NCI-H2107 treated with DMSO at 0.1 percent for 48 hours (cell line): ENCODE measurements around the gene PRPF6.
"Not testable (repeated sequence)": the region's sequence is repeated elsewhere in the genome, so short reads cannot be mapped to it uniquely, and the experiment has no call there.

Experiments
- DNase-seq: peaks from one replicate; lab custom pipeline; 2025; ENCODE audit not compliant: unreplicated experiment; lab: John Stamatoyannopoulos, UW

Gene PRPF6

DNA sequence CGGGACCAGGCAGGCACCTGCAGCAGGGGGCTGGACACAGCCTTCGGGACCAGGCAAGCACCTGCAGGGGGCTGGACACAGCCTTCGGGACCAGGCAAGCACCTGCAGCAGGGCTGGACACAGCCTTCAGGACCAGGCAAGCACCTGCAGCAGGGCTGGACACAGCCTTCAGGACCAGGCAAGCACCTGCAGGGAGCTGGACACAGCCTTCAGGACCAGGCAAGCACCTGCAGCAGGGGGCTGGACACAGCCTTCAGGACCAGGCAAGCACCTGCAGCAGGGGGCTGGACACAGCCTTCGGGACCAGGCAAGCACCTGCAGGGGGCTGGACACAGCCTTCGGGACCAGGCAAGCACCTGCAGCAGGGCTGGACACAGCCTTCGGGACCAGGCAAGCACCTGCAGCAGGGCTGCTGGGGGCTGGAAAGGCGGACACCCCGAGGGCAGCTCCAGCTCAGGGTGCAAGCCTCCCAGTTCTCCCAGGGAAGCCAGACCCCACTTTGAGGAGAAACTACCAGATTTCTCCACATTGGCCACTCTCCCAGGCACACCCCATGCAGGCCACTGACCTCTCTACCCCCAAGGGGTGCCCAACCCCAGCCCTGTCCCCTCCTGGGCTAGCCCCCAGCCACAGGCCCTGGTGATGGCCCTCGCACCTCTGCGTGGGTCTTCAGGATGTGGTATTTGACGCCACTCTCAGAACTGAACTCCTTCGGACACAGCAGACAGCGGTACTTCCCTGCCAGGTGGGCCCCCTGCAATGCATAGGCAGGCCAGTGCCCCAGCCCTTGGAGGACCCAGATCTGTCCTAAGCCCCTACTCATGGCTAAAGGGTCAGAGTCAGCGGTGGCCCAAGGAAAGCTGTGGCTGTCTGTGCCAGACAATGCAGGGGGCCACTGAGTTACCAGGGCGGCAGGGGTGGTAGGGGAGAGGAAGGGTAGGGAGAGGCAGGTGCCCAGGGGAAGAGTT lies 20.0 kb upstream of the PRPF6 start:
- DNase-seq = not testable (repeated sequence)

- no peak for DNase-seq
Measured at GRCh38 chr20:63961664-63962425, 19.1 kb upstream of the PRPF6 start.

DNA sequence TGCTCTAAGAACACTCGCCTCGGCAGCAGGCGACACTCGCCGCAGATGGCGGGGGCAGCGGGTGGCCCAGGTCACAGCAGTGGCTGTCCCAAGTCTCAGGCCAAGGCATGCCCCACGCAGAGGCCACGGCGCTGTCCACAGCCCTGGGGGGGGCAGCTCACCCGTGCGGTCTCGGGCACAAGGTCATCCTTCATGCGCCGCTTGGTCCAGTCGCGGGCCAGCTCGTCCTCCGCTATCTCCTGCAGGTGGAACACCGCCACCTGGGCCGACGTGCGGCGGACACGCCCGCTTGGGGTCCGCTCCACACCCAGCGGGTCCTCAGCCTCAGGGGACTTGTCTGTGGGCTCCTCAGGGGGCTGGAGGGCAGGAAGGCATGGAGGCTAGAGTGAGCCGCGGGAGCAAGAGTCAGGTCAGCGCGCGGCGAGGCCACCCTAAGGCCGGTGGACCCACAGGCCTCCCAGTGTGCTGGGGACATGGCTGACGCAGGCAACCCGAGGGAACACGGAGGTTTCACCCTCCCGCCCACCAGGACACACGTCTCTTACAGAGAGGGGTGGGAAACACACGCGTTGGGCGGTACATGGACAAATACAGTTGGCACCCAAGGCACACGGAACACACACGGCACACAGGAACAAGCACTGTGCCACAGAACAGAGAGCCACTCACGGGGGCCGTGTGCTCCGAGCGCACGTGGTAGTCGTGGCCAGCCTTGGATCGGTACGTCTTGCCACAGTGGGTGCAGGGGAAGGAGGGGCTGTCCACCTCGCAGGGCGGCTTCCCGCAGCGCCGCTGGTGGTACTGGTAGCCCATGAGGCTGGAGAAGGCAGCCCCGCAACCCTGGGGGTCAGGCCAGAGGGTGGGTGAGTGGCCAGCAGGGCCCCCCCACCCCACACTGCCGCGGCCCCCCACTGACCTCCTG lies 18.2 kb upstream of the PRPF6 start:
- DNase-seq = no peak

DNA sequence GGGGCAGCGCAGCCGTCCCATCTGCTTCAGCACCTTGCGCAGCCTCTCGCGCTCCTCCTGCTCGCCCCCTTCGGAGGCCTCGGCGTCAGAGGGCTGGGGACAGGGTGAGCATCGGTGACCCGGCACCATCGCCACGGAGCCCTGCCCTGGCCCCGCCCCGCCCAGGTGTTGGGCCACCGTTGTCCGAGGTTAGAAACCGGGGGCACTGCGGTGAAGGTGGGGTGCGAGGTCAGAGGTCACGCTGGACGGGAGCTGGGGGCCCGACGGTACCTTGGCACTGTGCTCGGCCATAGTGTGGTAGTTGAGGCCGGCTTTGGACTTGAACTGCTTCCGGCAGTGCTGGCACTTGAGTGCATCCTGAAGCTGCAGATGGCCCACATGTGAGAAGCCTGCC lies 17.6 kb upstream of the PRPF6 start:
- no peak for DNase-seq

- no peak for DNase-seq
Measured at GRCh38 chr20:63963784-63964301, 17.1 kb upstream of the PRPF6 start.

- DNase-seq = no peak
Measured at GRCh38 chr20:63964412-63964811, 16.5 kb upstream of the PRPF6 start.

- no peak for DNase-seq
Measured at GRCh38 chr20:63966172-63966943, 14.6 kb upstream of the PRPF6 start.

GRCh38 chr20:63966944-63967322 lies 14.0 kb upstream of the PRPF6 start:
- DNase-seq = no peak

- DNase-seq = no peak
Measured at GRCh38 chr20:63967330-63968135, 13.4 kb upstream of the PRPF6 start.

DNA sequence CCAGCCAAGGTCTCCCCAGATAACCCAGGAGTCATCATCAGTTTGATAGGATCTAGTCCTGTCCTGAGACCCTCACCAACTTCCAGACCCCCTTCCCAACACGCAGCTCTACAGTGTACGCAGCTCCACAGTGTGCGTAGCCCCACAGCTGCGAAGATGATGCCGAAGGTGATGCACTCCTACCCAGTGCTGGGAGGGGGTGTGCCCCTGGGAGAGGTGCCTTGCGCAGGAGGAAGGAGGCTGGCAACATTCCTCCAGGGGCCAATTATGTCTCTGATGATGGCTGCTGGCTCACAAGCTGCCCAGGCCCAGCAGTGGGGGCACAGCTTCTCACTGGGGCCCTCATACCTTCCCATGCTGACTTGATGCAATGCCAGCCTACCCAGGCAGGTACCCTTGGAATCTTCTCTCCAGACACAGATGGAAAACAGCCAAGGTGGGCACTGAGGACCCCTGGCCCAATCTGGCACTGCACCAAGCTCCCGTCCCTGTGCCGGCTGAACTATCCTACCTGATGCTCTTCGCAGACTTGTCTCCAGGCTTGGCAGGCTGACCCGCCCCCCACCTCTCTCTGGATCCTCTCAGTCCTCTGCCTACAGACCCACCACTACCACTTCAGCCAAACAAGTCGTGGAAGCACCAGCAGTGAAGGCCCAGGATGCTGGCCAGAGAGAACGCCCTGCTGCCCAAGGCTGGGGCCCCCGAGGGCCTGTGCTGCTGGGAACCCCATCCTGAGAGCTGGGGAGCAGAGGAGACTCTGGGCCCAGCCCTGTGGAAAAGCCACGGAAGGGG lies 12.6 kb upstream of the PRPF6 start:
- no peak for DNase-seq

DNA sequence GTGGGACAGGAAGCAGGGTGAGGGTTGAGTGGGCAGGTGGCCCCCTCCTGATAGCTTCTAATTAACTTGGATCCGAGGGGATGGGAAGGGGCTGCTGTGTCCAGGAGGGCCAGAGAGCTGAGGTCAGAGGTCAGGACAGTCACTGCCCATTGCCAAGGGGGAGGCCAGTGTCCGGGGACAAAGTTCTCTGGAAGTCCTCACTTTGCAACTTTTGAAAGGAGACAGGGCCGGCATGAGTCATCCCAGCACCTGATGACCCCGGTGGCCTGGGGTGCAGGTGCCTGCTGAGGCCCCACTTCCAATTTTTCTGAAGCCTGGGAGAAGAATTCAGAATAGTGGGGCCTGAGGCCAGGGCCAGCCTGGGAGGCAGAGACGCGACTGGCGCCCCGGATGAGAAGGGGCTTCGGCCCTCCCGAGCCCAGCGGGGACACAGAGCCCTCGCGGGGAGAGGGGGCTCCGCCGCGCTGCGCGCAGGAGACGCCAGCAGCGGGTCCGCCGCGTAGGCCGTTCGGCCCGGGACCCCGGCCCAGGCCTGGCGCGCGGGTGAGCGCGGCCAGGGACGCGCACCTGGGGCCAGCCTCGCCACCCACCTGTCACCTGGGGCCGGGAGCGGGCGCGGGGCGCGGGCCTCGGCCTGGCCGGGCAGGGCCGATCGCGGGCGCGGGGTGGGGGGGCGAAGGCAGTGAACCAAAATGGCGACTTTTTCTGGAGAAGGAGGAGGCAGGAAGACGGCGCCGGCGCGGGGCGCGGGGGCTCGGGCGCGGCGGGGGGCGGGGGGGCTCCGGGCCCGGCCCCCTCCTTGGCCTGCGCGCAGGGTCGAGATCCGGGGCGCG lies 11.8 kb upstream of the PRPF6 start:
- no peak for DNase-seq

DNA sequence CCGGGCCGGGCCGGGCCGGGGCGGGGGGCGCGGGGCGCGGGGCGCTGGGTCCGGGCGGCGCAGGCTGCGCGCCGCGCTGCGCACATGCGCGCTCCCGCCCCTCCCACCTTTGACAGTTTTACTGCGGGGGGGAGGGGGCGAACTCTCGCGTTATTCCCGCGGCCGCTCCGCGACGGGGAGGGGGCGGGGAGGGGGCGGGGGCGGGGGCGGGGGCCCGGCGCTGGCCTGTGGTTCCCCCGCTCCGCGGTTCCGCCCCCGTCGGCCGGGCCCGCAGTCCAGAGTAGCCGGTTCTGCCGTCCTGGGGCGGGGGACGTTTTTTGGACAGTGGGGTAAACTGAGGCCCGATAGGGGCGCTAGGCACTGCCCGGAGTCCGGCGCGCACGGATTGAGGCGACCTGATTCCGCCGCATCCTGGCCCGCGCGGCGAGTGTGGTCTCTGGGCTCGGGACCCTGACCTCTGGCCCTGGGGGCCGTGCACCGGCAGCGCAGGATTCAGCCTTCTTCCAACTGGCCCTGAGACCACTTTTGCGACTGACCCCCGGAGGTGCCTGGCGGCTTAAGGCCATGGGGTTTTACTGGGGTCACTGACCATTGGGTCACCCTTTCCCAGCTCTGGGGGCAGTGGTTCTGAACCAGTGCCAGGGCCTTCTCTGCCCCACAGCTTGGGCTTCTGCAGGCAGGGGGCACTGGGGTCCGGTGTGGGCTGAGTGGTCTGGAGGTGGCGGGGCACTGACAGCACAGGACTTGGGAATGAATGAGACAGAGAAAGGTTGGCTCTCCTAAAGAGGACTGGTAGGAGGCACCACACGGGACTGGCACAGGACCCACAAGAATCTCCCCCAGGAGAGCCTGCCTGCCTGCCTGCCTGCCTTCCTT lies 10.9 kb upstream of the PRPF6 start, which contains the start of gene ZNF512B:
Gene ZNF512B (minus strand): TSS at position 93 of the 876 bp plus-strand sequence. CDS start 1,980 bp downstream, outside the sequence.
- DNase-seq = no peak

DNA sequence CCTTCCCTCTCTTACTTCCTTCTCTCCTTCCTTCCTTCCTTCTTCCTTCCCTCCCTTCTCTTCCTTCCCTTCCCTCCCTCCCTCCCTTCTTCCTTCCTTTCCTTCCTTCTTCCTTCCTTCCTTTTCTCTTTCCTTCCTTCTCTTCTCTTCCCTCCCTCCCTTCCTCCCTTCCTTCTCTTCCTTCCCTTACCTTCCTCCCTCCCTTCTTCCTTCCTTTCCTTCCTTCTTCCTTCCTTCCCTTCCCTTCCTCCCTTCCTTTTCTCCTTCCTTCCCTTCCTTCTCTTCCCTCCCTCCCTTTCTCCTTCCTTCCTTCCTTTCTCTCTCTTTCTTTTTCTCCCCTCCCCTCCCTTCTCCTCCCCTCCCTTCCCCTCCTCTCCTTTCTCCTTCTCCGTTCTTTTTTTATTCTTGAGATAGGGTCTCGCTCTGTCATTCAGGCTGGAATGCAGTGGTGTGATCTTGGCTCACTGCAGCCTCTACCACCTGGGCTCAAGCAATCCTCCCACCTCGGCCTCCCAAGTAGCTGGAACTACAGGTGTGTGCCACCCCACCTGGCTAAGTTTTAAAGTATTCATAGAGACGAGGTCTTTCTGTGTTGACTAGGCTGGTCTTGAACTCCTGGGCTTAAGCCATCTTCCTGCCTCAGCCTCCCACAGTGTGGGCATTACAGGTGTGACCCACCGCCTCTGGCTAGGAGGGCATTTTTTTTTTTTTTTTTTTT lies 10.1 kb upstream of the PRPF6 start:
- no peak for DNase-seq

GRCh38 chr20:63971960-63972311 lies 9.0 kb upstream of the PRPF6 start:
- DNase-seq = not testable (repeated sequence)

GRCh38 chr20:63972312-63973159 lies 8.4 kb upstream of the PRPF6 start:
- DNase-seq = no peak
